Heart left ventricle (tissue), 16 donors: ENCODE data around the gene SLCO3A1. TPM values are rescaled to one million over a fixed set of nuclear protein-coding genes. Genes with fewer than 3 reads are reported as not detected.

Experiments
- ATAC-seq, 4 donors: fragments of 200-7000 bp; cut with Tn5 transposase; one replicate each; pipeline ENCODE4 v1.9.1; 2020 to 2022; ENCODE audit warnings: moderate library complexity in 4 of 4, mild to moderate bottlenecking in 3 of 4, moderate number of reproducible peaks in 1 of 4
- DNase-seq, 5 donors: peaks; one replicate each; pipeline ENCODE4 v3.0.0-alpha.2; 2020
- H3K27ac ChIP-seq, 12 donors: fragments of 200-600 bp; sonication (generic) in 4 of 12; one replicate each; pipeline versions ENCODE4 v1.5.0 to v1.8.0; 2016 to 2022; ENCODE audit warnings: mild to moderate bottlenecking in 2 of 12
- H3K27me3 ChIP-seq, 9 donors: fragments of 200-600 bp; sonication (generic) in 2 of 9; one replicate each; pipeline versions ENCODE4 v1.5.1 to v1.8.0; 2016 to 2022; ENCODE audit warnings: mild to moderate bottlenecking in 3 of 9
- H3K36me3 ChIP-seq, 9 donors: fragments of 200-600 bp; sonication (generic) in 2 of 9; one replicate each; pipeline versions ENCODE4 v1.5.0 to v1.8.0; 2018 to 2022; ENCODE audit warnings: mild to moderate bottlenecking in 2 of 9
- H3K4me1 ChIP-seq, 12 donors: fragments of 200-600 bp; sonication (generic) in 4 of 12; one replicate each; pipeline versions ENCODE4 v1.5.0 to v1.8.0; 2016 to 2022; ENCODE audit warnings: mild to moderate bottlenecking in 3 of 12
- H3K4me3 ChIP-seq, 12 donors: fragments of 200-600 bp; sonication (generic) in 4 of 12; one replicate each; pipeline versions ENCODE4 v1.5.0 to v1.8.0; 2017 to 2022; ENCODE audit warnings: mild to moderate bottlenecking in 9 of 12, moderate library complexity in 4 of 12
- H3K9me3 ChIP-seq, 12 donors: fragments of 200-600 bp; sonication (generic) in 4 of 12; one replicate each; pipeline versions ENCODE4 v1.5.0 to v1.8.0; 2016 to 2022; ENCODE audit warnings: mild to moderate bottlenecking in 1 of 12
- POLR2A ChIP-seq, 2 donors: fragments of 450-650 bp; IDR thresholded peaks; one replicate each; pipeline ENCODE4 v1.6.1; 2017; ENCODE audit warnings: antibody characterized with exemption in 2 of 2, mild to moderate bottlenecking in 2 of 2, moderate library complexity in 2 of 2
- WGBS, 4 donors: extraction: QIAGEN DNeasy Blood & Tissue Kit in 2 of 4; methylation state at CpG; one replicate each; pipeline versions ENCODE4 v1.1.5 to v1.1.7; 2013 to 2018; 5-methylcytosine and 5-hydroxymethylcytosine counted together
- intact Hi-C, 10 donors: fragments of 100-400 bp; cut with DNase I; formaldehyde crosslinking; loops; one replicate each; pipeline versions ENCODE4 v1.11.1 to v1.14.2; 2022
- polyA plus RNA-seq, 2 donors: library from polyadenylated mRNA; stranded (reverse); fragments of 200-250 nt; gene quantifications; one replicate each; pipeline ENCODE4 v1.2.3, GENCODE V29; 2013
- total RNA-seq, 9 donors: library from RNA; depleted of rRNA in 2 of 9; stranded (reverse); fragments of >200 nt in 2 of 9; fragmentation: NEBNext Ultra II Directional in 3 of 9; extraction: Animal tissue kit (Norgen Biotek cat#: 25700) in 3 of 9; gene quantifications; one replicate each; pipeline versions ENCODE4 v1.1.0 to v1.2.4, GENCODE V29; 2016 to 2023
- TF ChIP-seq, protein P1 (sequence below), 12 donors: fragments of 200-600 bp; sonication (generic) in 4 of 12; IDR thresholded peaks; one replicate each; pipeline versions ENCODE4 v1.5.0 to v1.8.0; 2018 to 2022; ENCODE audit warnings: antibody characterized with exemption in 12 of 12, mild to moderate bottlenecking in 5 of 12
- donor health status: ischemic (EF 13 %, LVEDD 7.1; RV severe dilation, severe dysfunction).
- donor health status: healthy with polysubstance abuse.
- donor health status: DM: no; HTN: yes; CAD: no.
- donor health status: DM: no; HTN: no; CAD: no.
- donor health status: ischemic (EF 25% LVEDD 6.9; RV normal size, moderate dysfunction).
- donor health status: ischemic (EF 25% LVEDD 5.7; RV mildly dilated, moderate dysfunction).
- donor health status: healthy.
- donor health status: DM: yes; HTN: yes; CAD: no.
- donor health status: ischemic (EF 35%, LVEDD 5.7; RV mildly dilated, moderate dysfunction).
- donor health status: nonischemic (EF 11% LVEDD 7.7; RV severe dilation, severe dysfunction).
- donor health status: DM: yes; HTN: yes; CAD: no.
- donor health status: PGD.
- donor health status: ischemic (EF 29% LVEDD 5.4; RV normal size, mild dysfunction).
- donor health status: nonischemic (EF 23%, LVEDD 6.1; RV moderate dilation, normal function).

SLCO3A1 gene
- total and polyA plus RNA-seq, 11 donors: 26.3 to 64.2 (median 50.2) TPM

DNA sequence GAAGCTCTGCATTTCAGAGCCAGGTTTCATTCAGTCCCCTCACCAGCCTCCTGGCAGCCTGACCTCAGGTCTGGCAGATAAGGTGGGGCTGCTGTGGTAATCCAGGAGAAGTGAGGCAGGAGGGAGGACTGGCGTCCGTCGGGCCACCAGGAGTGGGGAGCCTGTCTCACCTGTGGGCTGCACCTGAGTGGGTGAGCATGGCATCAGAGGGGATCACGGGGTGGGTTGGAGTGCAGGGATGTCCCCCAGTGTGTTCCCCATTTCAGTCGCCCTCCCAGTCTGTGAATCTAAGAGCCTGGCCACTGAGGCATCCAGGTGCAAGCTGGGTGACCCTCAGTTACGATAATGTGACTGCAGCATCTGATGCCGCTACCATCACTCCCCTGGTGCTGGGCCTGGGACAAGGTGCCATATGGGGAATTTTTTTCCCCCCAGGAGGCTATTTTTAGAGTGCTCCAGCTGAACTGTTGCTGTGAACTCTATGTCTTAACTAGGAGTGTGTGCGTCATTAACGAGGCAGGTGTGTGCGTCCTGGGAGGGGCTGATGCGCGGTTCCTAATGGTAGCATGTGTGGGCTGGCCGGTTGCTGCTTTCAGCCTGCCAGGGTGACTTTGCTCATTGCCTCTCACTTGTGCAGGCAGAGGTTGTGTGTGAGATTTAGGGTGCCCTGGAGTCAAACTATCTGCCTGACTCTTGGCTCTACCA, 165.2 kb downstream of the SLCO3A1 start:
- peaks cover 0 to 83% (median 53%) of the 10 kb centered on the region in 12 donors for H3K4me1 ChIP-seq

DNA sequence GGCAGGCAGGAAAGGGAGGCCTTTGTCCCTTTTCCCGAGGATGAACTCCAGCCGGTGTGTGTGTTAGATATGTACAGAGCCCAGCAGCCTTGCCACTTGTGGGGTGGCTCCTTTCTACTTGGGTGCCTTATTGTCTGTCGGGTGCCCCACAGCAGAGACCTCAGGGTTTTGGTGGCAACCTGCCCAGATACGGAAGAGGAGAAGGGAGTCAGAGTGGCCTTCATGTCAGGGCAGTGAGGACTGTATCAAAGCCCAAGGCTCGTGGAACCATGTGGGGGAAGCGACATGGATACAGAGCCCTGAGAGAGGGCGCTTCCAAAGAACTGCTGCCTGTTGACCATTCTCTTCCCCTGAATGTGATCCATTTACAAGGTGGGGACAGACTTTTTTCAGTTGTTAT, 166.2 kb downstream of the SLCO3A1 start:
- intact Hi-C loops: loop anchor here in 3 of 10 donors (5.0 to 10.0 kb wide), 2 partner anchors 37 to 55 kb away; no protein-coding TSS in a partner anchor
- Histone ChIP-seq H3K4me1 (peaks cover 0 to 79% (median 46%) of the 10 kb centered on the region in 12 donors), H3K36me3 (no peaks in the 10 kb centered on the region), H3K27ac (peak overlapping the region in 1 of 12 donors; percentile 51), H3K4me3 (no peak overlapping the region), H3K9me3 (no peaks in the 10 kb centered on the region), H3K27me3 (no peaks in the 10 kb centered on the region)
- DNase-seq (no peak), ATAC-seq (no peak)
- TF ChIP-seq, protein P1, sequence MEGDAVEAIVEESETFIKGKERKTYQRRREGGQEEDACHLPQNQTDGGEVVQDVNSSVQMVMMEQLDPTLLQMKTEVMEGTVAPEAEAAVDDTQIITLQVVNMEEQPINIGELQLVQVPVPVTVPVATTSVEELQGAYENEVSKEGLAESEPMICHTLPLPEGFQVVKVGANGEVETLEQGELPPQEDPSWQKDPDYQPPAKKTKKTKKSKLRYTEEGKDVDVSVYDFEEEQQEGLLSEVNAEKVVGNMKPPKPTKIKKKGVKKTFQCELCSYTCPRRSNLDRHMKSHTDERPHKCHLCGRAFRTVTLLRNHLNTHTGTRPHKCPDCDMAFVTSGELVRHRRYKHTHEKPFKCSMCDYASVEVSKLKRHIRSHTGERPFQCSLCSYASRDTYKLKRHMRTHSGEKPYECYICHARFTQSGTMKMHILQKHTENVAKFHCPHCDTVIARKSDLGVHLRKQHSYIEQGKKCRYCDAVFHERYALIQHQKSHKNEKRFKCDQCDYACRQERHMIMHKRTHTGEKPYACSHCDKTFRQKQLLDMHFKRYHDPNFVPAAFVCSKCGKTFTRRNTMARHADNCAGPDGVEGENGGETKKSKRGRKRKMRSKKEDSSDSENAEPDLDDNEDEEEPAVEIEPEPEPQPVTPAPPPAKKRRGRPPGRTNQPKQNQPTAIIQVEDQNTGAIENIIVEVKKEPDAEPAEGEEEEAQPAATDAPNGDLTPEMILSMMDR (IDR thresholded peaks at IDR 0.05): no peak
- TF ChIP-seq POLR2A (IDR thresholded peaks at IDR 0.05): no peak
- 59 to 89% (median 75%) methylated on average over 7 of the region's 7 CpGs for WGBS, 4 donors

More for the DNA sequence above, 165.2 kb downstream of the SLCO3A1 start:
- H3K9me3 ChIP-seq: no peaks in the 10 kb centered on the region
- no peak for TF ChIP-seq POLR2A (IDR thresholded peaks at IDR 0.05)
- TF ChIP-seq, protein P1 (IDR thresholded peaks at IDR 0.05): no peak
- no peaks in the 10 kb centered on the region for H3K36me3 ChIP-seq
- no peaks in the 10 kb centered on the region for H3K27me3 ChIP-seq
- intact Hi-C loops: loop anchor here in 1 of 10 donors (5.0 kb wide), 1 partner anchor 36 kb away; no protein-coding TSS in a partner anchor
- ATAC-seq (peak; percentile 70 to 89 (median 88)), DNase-seq (peak in 3 of 5 donors; percentile 40 to 60 (median 59))
- H3K27ac ChIP-seq: peak overlapping the region in 2 of 12 donors; percentile 12 to 51
- 62 to 66% (median 63%) methylated on average over 11 to 13 of the region's 13 CpGs for WGBS, 4 donors
- no peak overlapping the region for H3K4me3 ChIP-seq

DNA sequence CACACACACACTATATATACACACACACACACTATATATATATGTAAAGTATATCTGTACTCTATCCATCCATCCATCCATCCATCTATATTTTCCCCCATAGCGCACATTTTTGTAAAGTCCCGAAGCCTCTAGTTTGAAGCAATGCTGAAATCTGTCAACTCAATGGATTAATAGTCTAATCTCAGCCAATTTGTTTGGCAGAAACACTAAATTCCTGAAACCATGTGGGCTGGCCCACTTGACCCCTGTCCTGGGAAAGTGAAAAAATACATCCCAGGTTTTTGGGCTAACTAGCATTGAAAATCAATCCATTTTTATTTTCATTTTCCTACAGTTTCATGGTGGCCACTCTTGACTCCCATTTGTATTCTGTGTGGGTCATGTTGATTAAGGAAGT, 166.7 kb downstream of the SLCO3A1 start:
- H3K27ac ChIP-seq: peak overlapping the region in 1 of 12 donors; percentile 1
- 84 to 97% (median 95%) methylated on average over 2 of the region's 2 CpGs for whole genome bisulfite sequencing, 4 donors

DNA sequence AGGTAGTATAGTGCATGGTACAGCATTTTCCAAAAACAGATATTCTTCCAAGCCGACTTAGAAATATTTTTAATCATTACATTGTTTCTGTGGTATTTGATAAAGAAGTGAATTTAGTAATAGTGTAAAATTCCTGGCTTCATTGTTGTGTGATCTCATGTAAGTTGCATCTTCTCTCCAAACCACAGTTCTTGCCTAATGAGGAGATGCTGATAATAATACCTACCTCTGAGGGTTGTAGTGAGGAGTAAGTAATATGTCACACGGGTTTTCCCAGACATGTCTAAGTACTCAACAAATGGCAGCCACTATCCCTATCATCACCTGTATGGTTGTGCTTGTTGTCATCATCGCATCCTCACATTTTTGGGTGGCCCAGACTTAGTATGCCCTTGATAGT, 167.3 kb downstream of the SLCO3A1 start:
- Histone ChIP-seq H3K27me3 (no peaks in the 10 kb centered on the region), H3K4me3 (no peak overlapping the region), H3K36me3 (no peaks in the 10 kb centered on the region), H3K9me3 (no peaks in the 10 kb centered on the region), H3K4me1 (peaks cover 0 to 78% (median 51%) of the 10 kb centered on the region in 12 donors), H3K27ac (no peak overlapping the region)
- DNase-seq: no peak
- WGBS, 4 donors: 68 to 77% (median 76%) methylated on average over 3 of the region's 3 CpGs
- intact Hi-C loops: loop anchor here in 2 of 10 donors (5.0 to 10.0 kb wide), 2 partner anchors 39 to 54 kb away; no protein-coding TSS in a partner anchor
- no peak for ATAC-seq
- no peak for TF ChIP-seq POLR2A (IDR thresholded peaks at IDR 0.05)
- TF ChIP-seq, protein P1 (IDR thresholded peaks at IDR 0.05): no peak

More for the DNA sequence above, 166.7 kb downstream of the SLCO3A1 start:
- H3K4me3 ChIP-seq: no peak overlapping the region
- H3K27me3 ChIP-seq: no peaks in the 10 kb centered on the region
- no peak for ATAC-seq
- intact Hi-C loops: loop anchor here in 2 of 10 donors (5.0 to 10.0 kb wide), 2 partner anchors 38 to 55 kb away; no protein-coding TSS in a partner anchor
- no peak for DNase-seq
- H3K36me3 ChIP-seq: no peaks in the 10 kb centered on the region
- no peak for TF ChIP-seq POLR2A (IDR thresholded peaks at IDR 0.05)
- TF ChIP-seq, protein P1 (IDR thresholded peaks at IDR 0.05): no peak
- H3K4me1 ChIP-seq: peaks cover 0 to 78% (median 49%) of the 10 kb centered on the region in 12 donors
- no peaks in the 10 kb centered on the region for H3K9me3 ChIP-seq
